ENCODE results near the gene KHDRBS2.

KHDRBS2 gene

GRCh38 chr6:61868507-61869080, 417.4 kb downstream of the KHDRBS2 start:
- DNase-seq = peak in 1 of 58 donors; percentile 12

- no peak for DNase-seq
Observed at GRCh38 chr6:61867635-61868034, 418.4 kb downstream of the KHDRBS2 start.

- DNase-seq = no peak
Observed at GRCh38 chr6:61857541-61857940, 428.5 kb downstream of the KHDRBS2 start.

- no peak for DNase-seq
Observed at GRCh38 chr6:61841958-61842357, 444.1 kb downstream of the KHDRBS2 start.

GRCh38 chr6:61835237-61835636, 450.8 kb downstream of the KHDRBS2 start:
- no peak for DNase-seq

GRCh38 chr6:61833176-61833755, 452.8 kb downstream of the KHDRBS2 start:
- DNase-seq = no peak

GRCh38 chr6:61817716-61818115, 468.3 kb downstream of the KHDRBS2 start:
- no peak for DNase-seq

- no peak for DNase-seq
Observed at GRCh38 chr6:61810047-61810446, 476.0 kb downstream of the KHDRBS2 start.

GRCh38 chr6:61809004-61809595, 476.9 kb downstream of the KHDRBS2 start:
- DNase-seq = peak in 1 of 58 donors; percentile 31

GRCh38 chr6:61787998-61788397, 498.0 kb downstream of the KHDRBS2 start:
- no peak for DNase-seq

- DNase-seq = peak in 1 of 58 donors; percentile 4
Observed at GRCh38 chr6:61769446-61769845, 516.6 kb downstream of the KHDRBS2 start.

- DNase-seq = no peak
Observed at GRCh38 chr6:61755739-61756138, 530.3 kb downstream of the KHDRBS2 start.

GRCh38 chr6:61751986-61752385, 534.0 kb downstream of the KHDRBS2 start:
- peak in 4 of 58 donors; percentile 2 to 34 (median 10) for DNase-seq

GRCh38 chr6:61745994-61746393, 540.0 kb downstream of the KHDRBS2 start:
- no peak for DNase-seq

- no peak for DNase-seq
Observed at GRCh38 chr6:61711849-61712248, 574.2 kb downstream of the KHDRBS2 start.

GRCh38 chr6:61688165-61688564, 597.9 kb downstream of the KHDRBS2 start:
- no peak for DNase-seq

- no peak for DNase-seq
Observed at GRCh38 chr6:61682562-61682961, 603.5 kb downstream of the KHDRBS2 start.

- no peak for DNase-seq
Observed at GRCh38 chr6:61679625-61680024, 606.4 kb downstream of the KHDRBS2 start.

- DNase-seq = no peak
Observed at GRCh38 chr6:61675734-61676133, 610.3 kb downstream of the KHDRBS2 start.

- DNase-seq = no peak
Observed at GRCh38 chr6:61649845-61650244, 636.2 kb downstream of the KHDRBS2 start.

- DNase-seq = no peak
Observed at GRCh38 chr6:61640463-61640862, 645.6 kb downstream of the KHDRBS2 start.
